ENCODE data around the gene PCYT2.

DNA sequence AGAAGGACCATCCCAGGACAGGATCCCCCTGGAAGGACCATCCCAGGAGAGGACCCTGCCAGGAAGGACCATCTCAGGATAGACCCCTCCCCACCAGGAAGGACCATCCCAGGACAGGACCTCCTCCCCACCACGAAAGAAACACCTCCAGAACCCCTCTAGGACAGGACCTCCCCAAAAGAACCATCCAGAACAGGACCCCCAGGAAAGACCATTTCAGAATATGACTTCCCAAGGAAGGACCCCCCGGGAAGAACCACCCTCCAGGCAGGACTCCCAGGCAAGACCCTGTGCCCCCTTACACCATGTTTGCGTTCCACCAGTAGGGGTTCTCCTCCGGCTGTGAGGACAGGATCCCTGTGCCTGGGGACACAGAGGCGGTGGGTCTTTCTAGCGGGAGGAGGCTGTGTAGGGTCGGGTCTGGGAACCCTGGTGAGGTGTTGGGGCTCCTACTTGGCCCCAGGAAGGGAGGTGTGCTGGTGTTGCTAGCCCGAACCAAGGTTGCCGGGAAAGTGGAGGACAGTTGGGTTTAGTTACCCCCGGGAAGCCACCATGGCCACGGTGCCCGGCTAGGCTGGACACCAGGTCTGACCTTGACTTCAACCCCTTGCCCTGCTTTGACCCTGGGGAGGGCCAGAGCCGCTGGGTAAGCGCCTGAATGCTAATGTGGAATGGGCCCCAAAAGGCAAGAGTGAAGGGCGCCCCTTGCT lies 47.6 kb upstream of the PCYT2 start:
- TF ChIP-seq CTCF (IDR thresholded peaks at IDR 0.05) (no peak), EP300 (IDR thresholded peaks at IDR 0.05) (no peak), POLR2A (IDR thresholded peaks at IDR 0.05) (no peak)
